ENCODE data around the gene FATE1. TPM values are rescaled to one million over a fixed set of nuclear protein-coding genes. Genes with fewer than 3 reads are reported as not detected.

The FATE1 gene
- total RNA-seq, 1 donor from 2014 or later, result not detected

DNA sequence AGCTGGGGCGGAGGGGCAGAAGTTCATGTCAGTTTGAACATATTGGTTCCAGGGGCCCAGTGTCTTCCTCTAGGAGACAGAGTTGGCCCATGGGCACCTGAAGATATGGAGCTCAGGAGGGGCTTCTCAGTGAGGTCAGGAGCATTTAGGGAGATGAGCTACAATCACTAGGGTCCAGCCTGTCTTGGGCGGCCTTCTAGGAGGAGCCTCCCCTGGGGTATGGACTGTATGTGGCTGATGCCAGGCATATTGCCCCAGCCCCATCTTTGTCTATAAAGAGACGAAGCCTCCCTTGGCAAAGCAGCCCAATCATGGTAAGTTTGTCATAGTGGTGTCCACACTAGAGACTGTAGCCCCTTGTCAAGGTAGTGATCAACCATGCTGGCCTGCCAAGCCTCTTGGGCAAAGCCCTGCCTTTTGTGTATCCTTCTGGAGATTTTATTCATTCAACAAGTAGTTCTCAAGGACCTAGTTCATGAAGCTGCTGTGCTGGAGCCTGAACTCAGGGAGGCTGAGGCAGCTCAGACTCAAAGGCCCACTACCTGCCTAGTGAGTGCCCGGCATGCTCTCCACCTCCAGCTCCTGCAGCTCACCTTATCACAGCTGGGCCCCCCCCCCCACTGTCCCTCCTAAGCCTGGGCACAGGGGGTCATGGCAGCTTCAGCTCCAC, 13.4 kb downstream of the FATE1 start:
- H3K36me3 Mint-ChIP-seq (ENCODE audit: unreplicated experiment), result no peaks in the 10 kb centered on the region
- no peak overlapping the region for H3K4me3 Mint-ChIP-seq (ENCODE audit: unreplicated experiment)
- TF ChIP-seq, protein P1, sequence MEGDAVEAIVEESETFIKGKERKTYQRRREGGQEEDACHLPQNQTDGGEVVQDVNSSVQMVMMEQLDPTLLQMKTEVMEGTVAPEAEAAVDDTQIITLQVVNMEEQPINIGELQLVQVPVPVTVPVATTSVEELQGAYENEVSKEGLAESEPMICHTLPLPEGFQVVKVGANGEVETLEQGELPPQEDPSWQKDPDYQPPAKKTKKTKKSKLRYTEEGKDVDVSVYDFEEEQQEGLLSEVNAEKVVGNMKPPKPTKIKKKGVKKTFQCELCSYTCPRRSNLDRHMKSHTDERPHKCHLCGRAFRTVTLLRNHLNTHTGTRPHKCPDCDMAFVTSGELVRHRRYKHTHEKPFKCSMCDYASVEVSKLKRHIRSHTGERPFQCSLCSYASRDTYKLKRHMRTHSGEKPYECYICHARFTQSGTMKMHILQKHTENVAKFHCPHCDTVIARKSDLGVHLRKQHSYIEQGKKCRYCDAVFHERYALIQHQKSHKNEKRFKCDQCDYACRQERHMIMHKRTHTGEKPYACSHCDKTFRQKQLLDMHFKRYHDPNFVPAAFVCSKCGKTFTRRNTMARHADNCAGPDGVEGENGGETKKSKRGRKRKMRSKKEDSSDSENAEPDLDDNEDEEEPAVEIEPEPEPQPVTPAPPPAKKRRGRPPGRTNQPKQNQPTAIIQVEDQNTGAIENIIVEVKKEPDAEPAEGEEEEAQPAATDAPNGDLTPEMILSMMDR (IDR thresholded peaks at IDR 0.05), result no peak
- H3K27ac Mint-ChIP-seq (ENCODE audit: unreplicated experiment), result no peak overlapping the region
- no peaks in the 10 kb centered on the region for H3K27me3 Mint-ChIP-seq (ENCODE audit: unreplicated experiment)
- peaks cover 31% of the 10 kb centered on the region for H3K9me3 Mint-ChIP-seq (ENCODE audit: unreplicated experiment)
- DNase-seq (ENCODE audit: extremely low spot score, unreplicated experiment), result no peak
- H3K4me1 Mint-ChIP-seq (ENCODE audit: unreplicated experiment), result no peaks in the 10 kb centered on the region

DNA sequence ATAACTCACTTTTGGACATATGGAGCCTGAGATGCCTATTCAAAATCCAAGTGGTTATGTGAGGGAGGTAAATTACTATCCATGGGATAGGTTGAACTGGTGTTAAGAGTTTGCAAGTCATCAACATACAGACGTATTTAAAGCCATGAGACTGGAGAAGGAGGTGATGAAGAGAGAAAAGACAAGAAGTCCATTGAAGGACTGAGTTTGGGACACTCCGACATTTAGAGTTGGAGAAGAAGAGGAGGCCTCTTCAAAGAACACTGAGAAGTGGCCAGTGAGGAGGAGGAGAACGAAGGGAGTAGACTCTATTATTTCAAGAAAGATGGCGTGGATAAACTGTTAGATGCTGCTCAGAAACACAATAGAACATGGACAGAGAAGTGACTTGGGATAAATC, 18.6 kb downstream of the FATE1 start, which contains the start of gene CNGA2:
Gene CNGA2, plus strand, starts transcription at position 301 of the 400 bp plus-strand sequence. CDS start 3,738 bp downstream, outside the sequence.
- Mint-ChIP-seq H3K36me3 (ENCODE audit: unreplicated experiment) (no peaks in the 10 kb centered on the region), H3K9me3 (ENCODE audit: unreplicated experiment) (peaks cover 39% of the 10 kb centered on the region), H3K4me3 (ENCODE audit: unreplicated experiment) (no peak within 1 kb of the TSS), H3K27me3 (ENCODE audit: unreplicated experiment) (no peaks in the 10 kb centered on the region), H3K4me1 (ENCODE audit: unreplicated experiment) (no peaks in the 10 kb centered on the region), H3K27ac (ENCODE audit: unreplicated experiment) (no peak within 1 kb of the TSS)
- TF ChIP-seq, protein P1 (IDR thresholded peaks at IDR 0.05), result no peak
- DNase-seq (ENCODE audit: extremely low spot score, unreplicated experiment), result no peak

DNA sequence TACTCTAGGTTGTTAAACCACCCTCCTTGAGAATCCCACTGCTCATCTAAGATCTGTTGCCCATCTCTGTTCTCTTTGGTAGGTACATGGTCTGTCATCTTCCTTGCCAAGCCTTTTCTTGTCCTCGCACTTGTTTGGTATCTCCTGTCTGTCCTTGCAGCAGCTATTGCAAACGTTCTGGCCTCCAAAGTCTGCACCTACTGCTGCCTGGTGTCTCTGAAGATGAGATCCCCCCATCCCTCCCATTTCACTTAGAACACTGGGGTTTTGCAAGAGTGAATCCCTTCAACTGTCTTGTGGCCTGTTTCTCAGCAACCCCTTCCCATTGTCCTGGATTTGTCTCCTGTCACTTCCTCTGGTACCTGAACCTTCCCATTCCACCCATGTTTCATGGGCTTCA, 19.4 kb downstream of the FATE1 start:
- Mint-ChIP-seq H3K4me1 (ENCODE audit: unreplicated experiment) (no peaks in the 10 kb centered on the region), H3K9me3 (ENCODE audit: unreplicated experiment) (peaks cover 43% of the 10 kb centered on the region), H3K36me3 (ENCODE audit: unreplicated experiment) (no peaks in the 10 kb centered on the region), H3K27me3 (ENCODE audit: unreplicated experiment) (no peaks in the 10 kb centered on the region), H3K27ac (ENCODE audit: unreplicated experiment) (no peak overlapping the region), H3K4me3 (ENCODE audit: unreplicated experiment) (no peak overlapping the region)
- TF ChIP-seq, protein P1 (IDR thresholded peaks at IDR 0.05), result no peak
- no peak for DNase-seq (ENCODE audit: extremely low spot score, unreplicated experiment)

DNA sequence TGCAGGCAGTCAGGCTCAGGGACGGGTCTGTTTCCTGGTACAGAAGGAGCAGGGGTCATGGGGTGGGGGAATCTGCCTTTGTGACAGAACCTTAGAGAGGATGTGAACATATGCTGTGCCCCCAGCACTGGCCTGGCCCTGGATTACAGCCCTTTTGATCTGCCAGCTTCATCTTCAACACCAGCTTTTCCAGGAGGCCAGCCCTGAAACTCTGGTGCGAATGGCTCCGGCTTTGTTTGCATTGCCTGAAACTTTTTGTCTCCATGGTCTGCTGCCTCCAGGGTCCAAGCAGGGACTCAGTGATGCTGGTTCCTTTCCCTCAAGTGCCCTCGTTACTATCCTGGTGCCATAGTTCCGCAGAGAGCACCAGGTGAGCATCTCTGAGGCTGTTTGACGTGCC, 20.9 kb downstream of the FATE1 start:
- Mint-ChIP-seq H3K4me3 (ENCODE audit: unreplicated experiment) (no peak overlapping the region), H3K27ac (ENCODE audit: unreplicated experiment) (no peak overlapping the region), H3K36me3 (ENCODE audit: unreplicated experiment) (no peaks in the 10 kb centered on the region), H3K4me1 (ENCODE audit: unreplicated experiment) (no peaks in the 10 kb centered on the region), H3K27me3 (ENCODE audit: unreplicated experiment) (no peaks in the 10 kb centered on the region), H3K9me3 (ENCODE audit: unreplicated experiment) (peaks cover 47% of the 10 kb centered on the region)
- DNase-seq (ENCODE audit: extremely low spot score, unreplicated experiment), result no peak
- TF ChIP-seq, protein P1 (IDR thresholded peaks at IDR 0.05), result no peak

DNA sequence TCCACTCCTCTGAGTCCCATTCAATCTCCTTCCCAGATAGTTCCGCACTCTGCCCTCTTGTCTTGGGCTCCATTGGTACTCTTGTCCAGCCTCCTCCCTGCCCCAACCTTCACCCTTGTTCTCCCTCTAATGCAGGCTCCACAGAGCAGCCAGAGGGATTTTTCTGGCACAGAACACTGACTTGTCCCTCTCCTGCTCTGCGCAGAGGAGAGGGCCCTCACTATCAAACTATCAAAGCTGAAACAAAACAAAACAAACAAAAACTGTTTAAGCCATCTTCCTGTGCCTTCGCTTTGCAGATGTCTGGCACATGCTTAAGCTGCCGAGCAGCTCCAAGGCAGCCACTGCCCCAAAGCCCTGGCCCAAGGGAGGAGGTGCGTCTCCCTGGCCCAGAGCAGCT, 21.7 kb downstream of the FATE1 start:
- H3K9me3 Mint-ChIP-seq (ENCODE audit: unreplicated experiment), result peaks cover 52% of the 10 kb centered on the region
- H3K4me1 Mint-ChIP-seq (ENCODE audit: unreplicated experiment), result no peaks in the 10 kb centered on the region
- TF ChIP-seq, protein P1 (IDR thresholded peaks at IDR 0.05), result no peak
- no peaks in the 10 kb centered on the region for H3K27me3 Mint-ChIP-seq (ENCODE audit: unreplicated experiment)
- H3K36me3 Mint-ChIP-seq (ENCODE audit: unreplicated experiment), result no peaks in the 10 kb centered on the region
- H3K27ac Mint-ChIP-seq (ENCODE audit: unreplicated experiment), result no peak overlapping the region
- no peak for DNase-seq (ENCODE audit: extremely low spot score, unreplicated experiment)
- no peak overlapping the region for H3K4me3 Mint-ChIP-seq (ENCODE audit: unreplicated experiment)

Measured in osteocyte (in vitro differentiated cells).